B cell (primary cell): Measurements from ENCODE around the gene DLG2. TPM values are rescaled to one million over a fixed set of nuclear protein-coding genes. Genes with fewer than 3 reads are reported as not detected.

Experiments used
- ATAC-seq: fragments of 200-7000 bp; cut with Tn5 transposase; one replicate; pipeline ENCODE4 v1.10.0; 2021; ENCODE audit warnings: low read depth, mild to moderate bottlenecking, moderate number of reproducible peaks, moderate library complexity
- CTCF ChIA-PET: fragments of 350-600 bp; sonication (Branson Sonifier 250); formaldehyde crosslinking; loops from one replicate; lab custom pipeline; 2021; ENCODE audit warnings: antibody characterized with exemption, inconsistent platforms; lab: Charles Lee
- POLR2A ChIA-PET: fragments of 350-600 bp; sonication (Branson Sonifier 250); formaldehyde crosslinking; loops from one replicate; lab custom pipeline; 2021; ENCODE audit warnings: antibody characterized with exemption; lab: Charles Lee
- DNase-seq: peaks from one replicate; pipeline ENCODE4 v3.0.0; 2013
- H2AFZ ChIP-seq: 2 replicates; pipeline ENCODE4 v1.6.1; 2012; ENCODE audit warnings: mild to moderate bottlenecking, low read depth, low read length; ENCODE audit not compliant: insufficient read depth, poor library complexity, severe bottlenecking
- H3K27ac ChIP-seq, 2 donors: 1 replicate in 1 of 2; 2 replicates in 1 of 2; pipeline ENCODE4 v1.5.1; 2012 to 2013; ENCODE audit warnings: low read length in 2 of 2, mild to moderate bottlenecking in 2 of 2, moderate library complexity in 1 of 2
- H3K27me3 ChIP-seq, 4 experiments: fragments of 200-600 bp in 1 of 4; sonication (generic) in 1 of 4; replicated peaks in 1 of 4; 1 replicate in 2 of 4; 2 replicates in 2 of 4; pipeline versions ENCODE4 v1.6.1 to v1.7.0; 2013 to 2016; ENCODE audit warnings: low read length in 3 of 4, mild to moderate bottlenecking in 2 of 4, mixed read lengths in 1 of 4, moderate library complexity in 1 of 4; ENCODE audit not compliant: insufficient read depth in 4 of 4, control insufficient read depth in 3 of 4; ENCODE audit errors: control extremely low read depth in 1 of 4
- H3K36me3 ChIP-seq, 2 experiments: replicated peaks in 1 of 2; 1 replicate in 1 of 2; 2 replicates in 1 of 2; pipeline versions ENCODE4 v1.6.1 to v1.7.1; 2013; ENCODE audit warnings: low read length in 1 of 2; ENCODE audit not compliant: insufficient read depth in 2 of 2, control insufficient read depth in 1 of 2; ENCODE audit errors: control extremely low read depth in 1 of 2, extremely low read depth in 1 of 2
- H3K4me1 ChIP-seq, 2 donors: fragments of 200-600 bp in 1 of 2; sonication (generic) in 1 of 2; 1 replicate in 1 of 2; 2 replicates in 1 of 2; pipeline versions ENCODE4 v1.5.1 to v1.6.1; 2013 to 2017; ENCODE audit warnings: low read length in 2 of 2; ENCODE audit not compliant: control insufficient read depth in 2 of 2, insufficient read depth in 2 of 2
- H3K4me2 ChIP-seq: replicated peaks from 2 replicates; pipeline ENCODE3; 2012; ENCODE audit warnings: mild to moderate bottlenecking, low read depth, low read length; ENCODE audit not compliant: poor library complexity, severe bottlenecking
- H3K4me3 ChIP-seq, 5 experiments: fragments of 200-600 bp in 1 of 5; sonication (generic) in 1 of 5; 1 replicate in 3 of 5; 2 replicates in 2 of 5; pipeline versions ENCODE4 v1.5.1 to v1.7.0; 2011 to 2016; ENCODE audit warnings: low read length in 4 of 5, mild to moderate bottlenecking in 4 of 5, low read depth in 2 of 5, control low read depth in 1 of 5, moderate library complexity in 1 of 5; ENCODE audit not compliant: insufficient read depth in 1 of 5; ENCODE audit errors: control extremely low read depth in 1 of 5, extremely low read depth in 1 of 5
- H3K79me2 ChIP-seq: fragments of 200-600 bp; sonication (generic); one replicate; pipeline ENCODE4 v1.6.0; 2016; ENCODE audit warnings: low read length; ENCODE audit not compliant: control insufficient read depth, insufficient read depth
- H3K9ac ChIP-seq: fragments of 200-600 bp; sonication (generic); 2 replicates; pipeline ENCODE4 v1.6.1; 2017; ENCODE audit warnings: mild to moderate bottlenecking, low read length, moderate library complexity
- H3K9me3 ChIP-seq, 3 donors: one replicate each; pipeline versions ENCODE4 v1.6.1 to v1.7.1; 2013; ENCODE audit warnings: low read length in 2 of 3; ENCODE audit not compliant: control insufficient read depth in 2 of 3, insufficient read depth in 1 of 3; ENCODE audit errors: control extremely low read depth in 1 of 3
- H4K20me1 ChIP-seq: 2 replicates; pipeline ENCODE4 v1.6.0; 2012; ENCODE audit warnings: mild to moderate bottlenecking, low read length; ENCODE audit not compliant: insufficient read depth, control insufficient read depth, poor library complexity, severe bottlenecking
- H3K27ac Mint-ChIP-seq: one replicate; pipeline ENCODE4 v1.8.0; 2021; ENCODE audit warnings: mixed read lengths
- H3K27me3 Mint-ChIP-seq: one replicate; pipeline ENCODE4 v1.8.0; 2021; ENCODE audit warnings: mixed read lengths
- H3K4me1 Mint-ChIP-seq: one replicate; pipeline ENCODE4 v1.8.0; 2021; ENCODE audit warnings: mixed read lengths
- H3K4me3 Mint-ChIP-seq: one replicate; pipeline ENCODE4 v1.8.0; 2021; ENCODE audit warnings: mixed read lengths
- H3K9me3 Mint-ChIP-seq: one replicate; pipeline ENCODE4 v1.8.0; 2022; ENCODE audit warnings: mixed read lengths; ENCODE audit not compliant: insufficient read depth
- CTCF ChIP-seq: fragments of 200-600 bp; IDR thresholded peaks from one replicate; pipeline ENCODE4 v1.8.0; 2022; ENCODE audit warnings: antibody characterized with exemption, mild to moderate bottlenecking
- EZH2 ChIP-seq: IDR thresholded peaks from 2 replicates; pipeline ENCODE4 v1.6.1; 2012; ENCODE audit warnings: borderline replicate concordance, low read depth, mild to moderate bottlenecking, moderate library complexity, low read length; ENCODE audit not compliant: insufficient read depth, poor library complexity, severe bottlenecking
- WGBS: methylation state at CpG from one replicate; pipeline ENCODE4 v1.1.5; 2013; ENCODE audit warnings: missing lambda C conversion rate; ENCODE audit not compliant: insufficient coverage; 5-methylcytosine and 5-hydroxymethylcytosine counted together
- intact Hi-C: fragments of 100-400 bp; cut with micrococcal nuclease; formaldehyde crosslinking; loops from one replicate; pipeline ENCODE4 v1.10.0; 2022
- polyA plus RNA-seq: library from polyadenylated mRNA; depleted of rRNA; stranded (reverse); fragments of >200 nt; gene quantifications from 2 replicates; pipeline ENCODE4 v1.2.3, GENCODE V29; 2012
- total RNA-seq, 2 donors: library from RNA; stranded (reverse); fragments of 120-200 nt in 1 of 2; gene quantifications; 1 replicate in 1 of 2; 2 replicates in 1 of 2; pipeline versions ENCODE4 v1.2.3 to v1.2.4, GENCODE V29; 2013 to 2022

Gene DLG2
- total and polyA plus RNA-seq, 2 donors (not counting 1 experiment from before 2014, with no cell fraction given) = 0.54 to 5.4 TPM

GRCh38 chr11:84909740-84910139 is 717.4 kb downstream of the DLG2 start:
- CTCF ChIA-PET = no interaction called here
- no CpG with 5 or more reads among the region's 2 CpGs for WGBS
- Histone ChIP-seq H3K9me3 (no peaks in the 10 kb centered on the region), H3K79me2 (no peaks in the 10 kb centered on the region), H2AFZ (no peak overlapping the region), H3K36me3 (no peaks in the 10 kb centered on the region), H3K4me1 (no peaks in the 10 kb centered on the region), H3K27ac (no peak overlapping the region), H3K9ac (no peak overlapping the region), H4K20me1 (no peaks in the 10 kb centered on the region), H3K4me2 (no peak overlapping the region), H3K4me3 (no peak overlapping the region), H3K27me3 (no peaks in the 10 kb centered on the region)
- H3K9me3 Mint-ChIP-seq = no peaks in the 10 kb centered on the region
- H3K27ac Mint-ChIP-seq = no peak overlapping the region
- no peaks in the 10 kb centered on the region for H3K27me3 Mint-ChIP-seq
- intact Hi-C loops = no loop called here
- TF ChIP-seq CTCF (no peak), EZH2 (no peak)
- no peak for ATAC-seq
- POLR2A ChIA-PET = no interaction called here
- H3K4me3 Mint-ChIP-seq = no peak overlapping the region
- DNase-seq = no peak
- H3K4me1 Mint-ChIP-seq = no peaks in the 10 kb centered on the region

GRCh38 chr11:84906995-84907394 is 720.1 kb downstream of the DLG2 start:
- Histone ChIP-seq H3K4me3 (no peak overlapping the region), H3K27me3 (no peaks in the 10 kb centered on the region), H4K20me1 (no peaks in the 10 kb centered on the region), H2AFZ (no peak overlapping the region), H3K4me2 (no peak overlapping the region), H3K9ac (no peak overlapping the region), H3K9me3 (no peaks in the 10 kb centered on the region), H3K79me2 (no peaks in the 10 kb centered on the region), H3K36me3 (no peaks in the 10 kb centered on the region), H3K4me1 (no peaks in the 10 kb centered on the region), H3K27ac (no peak overlapping the region)
- intact Hi-C loops = no loop called here
- Mint-ChIP-seq H3K4me1 (no peaks in the 10 kb centered on the region), H3K27me3 (no peaks in the 10 kb centered on the region), H3K4me3 (no peak overlapping the region), H3K27ac (no peak overlapping the region), H3K9me3 (no peaks in the 10 kb centered on the region)
- POLR2A ChIA-PET = no interaction called here
- TF ChIP-seq EZH2 (no peak), CTCF (no peak)
- WGBS = 87% methylated on average over 2 of the region's 3 CpGs
- no peak for ATAC-seq
- CTCF ChIA-PET = no interaction called here
- no peak for DNase-seq
